Right lobe of liver (tissue), 4 donors: ENCODE data around the gene SLC9A3.

Experiments
- POLR2A ChIP-seq: fragments of 450-650 bp; IDR thresholded peaks from one replicate; pipeline ENCODE4 v1.6.1; 2017; ENCODE audit warnings: antibody characterized with exemption, mild to moderate bottlenecking
- TF ChIP-seq, protein P1 (sequence below), 4 donors: fragments of 200-600 bp in 3 of 4; fragments of 450-650 bp in 1 of 4; IDR thresholded peaks; one replicate each; pipeline versions ENCODE4 v1.5.1 to v1.8.0; 2016 to 2022; ENCODE audit warnings: antibody characterized with exemption in 4 of 4, mild to moderate bottlenecking in 2 of 4
- donor health status: DM: no; HTN: no; CAD: no.
- donor health status: DM: no; HTN: no; CAD: no.
- donor health status: DM: no; HTN: yes; CAD: no.

DNA sequence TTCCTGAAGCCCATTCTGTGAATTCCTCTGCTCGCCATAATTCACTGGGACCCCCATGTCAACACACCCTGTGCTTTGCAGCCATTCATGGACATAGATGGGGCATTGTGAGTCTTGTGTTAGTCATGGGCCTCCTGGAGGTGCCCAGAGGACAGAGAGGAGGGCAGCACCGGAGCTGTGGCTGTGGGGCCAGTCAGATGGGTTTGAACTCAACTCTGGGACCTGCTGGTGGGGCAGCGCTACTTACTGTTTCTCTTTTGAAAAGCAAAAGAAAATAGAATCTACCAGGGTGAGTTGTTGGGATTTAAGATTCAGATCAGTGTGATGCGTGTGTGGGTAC lies 92.6 kb downstream of the SLC9A3 start:
- no peak for TF ChIP-seq POLR2A
- TF ChIP-seq, protein P1, sequence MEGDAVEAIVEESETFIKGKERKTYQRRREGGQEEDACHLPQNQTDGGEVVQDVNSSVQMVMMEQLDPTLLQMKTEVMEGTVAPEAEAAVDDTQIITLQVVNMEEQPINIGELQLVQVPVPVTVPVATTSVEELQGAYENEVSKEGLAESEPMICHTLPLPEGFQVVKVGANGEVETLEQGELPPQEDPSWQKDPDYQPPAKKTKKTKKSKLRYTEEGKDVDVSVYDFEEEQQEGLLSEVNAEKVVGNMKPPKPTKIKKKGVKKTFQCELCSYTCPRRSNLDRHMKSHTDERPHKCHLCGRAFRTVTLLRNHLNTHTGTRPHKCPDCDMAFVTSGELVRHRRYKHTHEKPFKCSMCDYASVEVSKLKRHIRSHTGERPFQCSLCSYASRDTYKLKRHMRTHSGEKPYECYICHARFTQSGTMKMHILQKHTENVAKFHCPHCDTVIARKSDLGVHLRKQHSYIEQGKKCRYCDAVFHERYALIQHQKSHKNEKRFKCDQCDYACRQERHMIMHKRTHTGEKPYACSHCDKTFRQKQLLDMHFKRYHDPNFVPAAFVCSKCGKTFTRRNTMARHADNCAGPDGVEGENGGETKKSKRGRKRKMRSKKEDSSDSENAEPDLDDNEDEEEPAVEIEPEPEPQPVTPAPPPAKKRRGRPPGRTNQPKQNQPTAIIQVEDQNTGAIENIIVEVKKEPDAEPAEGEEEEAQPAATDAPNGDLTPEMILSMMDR (IDR thresholded peaks at IDR 0.05) = no peak
